Caco-2 (cell line): Measurements from ENCODE around the gene CCDC117. TPM values are rescaled to one million over a fixed set of nuclear protein-coding genes. Genes with fewer than 3 reads are reported as not detected.
A peak's percentile ranks its signal among the peaks of the same experiment; 100 is the strongest.

Experiments used
- BruUV-seq: library from RNA; stranded (reverse); fragments of 400-500 nt; replicated peaks from 2 replicates; lab custom pipeline; 2021; lab: Mats Ljungman, UMichigan
- CTCF ChIA-PET: fragments of 300-600 bp; sonication (Branson Sonifier 250); formaldehyde crosslinking; loops from one replicate; lab custom pipeline; 2022; ENCODE audit warnings: antibody characterized with exemption; lab: Charles Lee
- POLR2A ChIA-PET: fragments of 300-600 bp; sonication (Branson Sonifier 250); formaldehyde crosslinking; loops from one replicate; lab custom pipeline; 2022; ENCODE audit warnings: antibody characterized with exemption; lab: Charles Lee
- DNase-seq, 2 experiments: peaks; one replicate each; pipeline versions ENCODE4 v3.0.0 to v3.0.0-alpha.2; 2020 to 2022
- H3K27me3 ChIP-seq: replicated peaks from 2 replicates; pipeline ENCODE4 v1.6.0; 2011; ENCODE audit warnings: low read length; ENCODE audit not compliant: control insufficient read depth, insufficient read depth
- H3K36me3 ChIP-seq: 2 replicates; pipeline ENCODE4 v1.5.1; 2011; ENCODE audit warnings: low read length; ENCODE audit not compliant: control insufficient read depth, insufficient read depth
- H3K4me1 ChIP-seq: fragments of 250-450 bp; sonication (Bioruptor Pico); 2 replicates; pipeline ENCODE4 v1.5.1; 2020; ENCODE audit warnings: mild to moderate bottlenecking
- H3K4me3 ChIP-seq: 2 replicates; pipeline ENCODE4 v1.5.1; 2011; ENCODE audit warnings: low read depth, mild to moderate bottlenecking, control low read depth, low read length
- H3K9me3 ChIP-seq: fragments of 250-450 bp; sonication (Bioruptor Pico); 2 replicates; pipeline ENCODE4 v1.5.1; 2020; ENCODE audit warnings: mild to moderate bottlenecking, moderate library complexity
- H3K27ac Mint-ChIP-seq: one replicate; pipeline ENCODE4 v1.8.0; 2022; ENCODE audit warnings: mixed read lengths; ENCODE audit not compliant: unreplicated experiment
- H3K27me3 Mint-ChIP-seq: one replicate; pipeline ENCODE4 v1.8.0; 2022; ENCODE audit warnings: mixed read lengths; ENCODE audit not compliant: insufficient read depth, unreplicated experiment
- H3K36me3 Mint-ChIP-seq: one replicate; pipeline ENCODE4 v1.8.0; 2022; ENCODE audit warnings: mild to moderate bottlenecking, mixed read lengths; ENCODE audit not compliant: insufficient read depth, unreplicated experiment
- H3K4me1 Mint-ChIP-seq: one replicate; pipeline ENCODE4 v1.8.0; 2022; ENCODE audit warnings: low read depth, mixed read lengths; ENCODE audit not compliant: unreplicated experiment
- H3K4me3 Mint-ChIP-seq: one replicate; pipeline ENCODE4 v1.8.0; 2022; ENCODE audit warnings: mild to moderate bottlenecking, moderate library complexity, mixed read lengths; ENCODE audit not compliant: unreplicated experiment
- H3K9me3 Mint-ChIP-seq: one replicate; pipeline ENCODE4 v1.8.0; 2022; ENCODE audit warnings: mixed read lengths; ENCODE audit not compliant: unreplicated experiment
- intact Hi-C: fragments of 100-400 bp; cut with micrococcal nuclease; formaldehyde crosslinking; loops from one replicate; pipeline ENCODE4 v1.10.0; 2022; ENCODE audit not compliant: unreplicated experiment
- total RNA-seq: library from RNA; stranded (reverse); gene quantifications from 2 replicates; pipeline ENCODE4 v1.2.3, GENCODE V29; 2022
- TF ChIP-seq, protein P1 (sequence below), 2 experiments: fragments of 200-600 bp in 1 of 2; IDR thresholded peaks; 1 replicate in 1 of 2; 2 replicates in 1 of 2; pipeline versions ENCODE4 v1.5.1 to v1.8.0; 2011 to 2022; ENCODE audit warnings: antibody characterized with exemption in 1 of 2, control low read depth in 1 of 2, inconsistent platforms in 1 of 2, low read depth in 1 of 2, low read length in 1 of 2, mild to moderate bottlenecking in 1 of 2, moderate library complexity in 1 of 2; ENCODE audit not compliant: insufficient read depth in 1 of 2, severe bottlenecking in 1 of 2, unreplicated experiment in 1 of 2

The CCDC117 gene
- total RNA-seq, 1 experiment from 2014 or later, result 27.8 TPM

DNA sequence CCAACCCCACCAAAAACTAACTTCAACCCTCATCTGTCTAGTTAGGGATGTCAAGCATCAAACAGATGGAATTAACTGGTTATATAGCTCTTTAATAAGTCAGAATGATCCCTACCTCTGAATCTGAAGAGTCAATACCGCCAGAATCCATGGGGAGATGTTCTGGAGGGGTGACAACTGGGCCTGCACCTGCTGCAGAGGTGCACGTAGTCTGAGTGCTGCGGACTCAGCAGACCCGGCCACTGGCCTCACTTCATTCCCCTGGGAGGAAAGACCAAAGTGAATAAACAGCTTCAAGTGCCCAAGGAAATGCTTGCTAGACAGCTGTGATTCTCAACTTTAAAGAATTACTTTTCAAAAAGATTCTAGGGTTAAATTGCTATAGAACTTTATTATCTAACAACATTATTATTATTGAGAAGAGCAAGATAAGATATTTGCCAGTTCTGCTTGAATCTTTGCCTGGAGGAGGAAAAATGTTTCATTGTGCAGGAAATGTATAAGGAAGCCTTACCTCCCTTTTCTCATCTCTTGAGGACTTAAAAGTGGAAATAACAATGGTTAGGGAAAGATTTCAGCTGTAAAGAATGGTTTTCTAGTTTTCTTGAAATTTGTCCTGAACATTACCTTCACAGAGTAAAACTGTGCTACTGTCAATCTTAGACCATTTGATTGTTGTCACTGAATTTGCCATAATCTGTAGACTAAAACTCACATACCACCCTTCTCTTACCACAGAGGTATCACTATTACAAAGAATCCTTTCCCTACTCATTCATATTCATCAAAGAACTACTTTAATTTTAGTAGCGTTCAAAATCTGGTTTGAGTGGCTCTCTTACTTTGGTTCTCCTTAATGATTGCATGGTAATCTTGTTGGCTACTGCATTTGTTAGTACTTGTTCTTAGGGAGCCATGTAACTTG is 23.7 kb downstream of the CCDC117 start:
- 0 out of 2 replicates have a peak, but pooled peaks cover 7% of the 10 kb centered on the region for H3K4me1 ChIP-seq
- H3K4me3 ChIP-seq, result no peak overlapping the region
- Mint-ChIP-seq H3K4me3 (no peak overlapping the region), H3K27ac (no peak overlapping the region), H3K9me3 (no peaks in the 10 kb centered on the region), H3K4me1 (peaks cover 14% of the 10 kb centered on the region), H3K27me3 (no peaks in the 10 kb centered on the region), H3K36me3 (peaks cover 90% of the 10 kb centered on the region)
- ChIA-PET CTCF (no interaction called here), POLR2A (interaction anchor here (1.1 kb wide), 1 partner anchor 12 kb away, joined by 4 read pairs; no protein-coding TSS in a partner anchor)
- no peak for DNase-seq
- H3K27me3 ChIP-seq, result no peaks in the 10 kb centered on the region
- intact Hi-C loops, result no loop called here
- TF ChIP-seq, protein P1, sequence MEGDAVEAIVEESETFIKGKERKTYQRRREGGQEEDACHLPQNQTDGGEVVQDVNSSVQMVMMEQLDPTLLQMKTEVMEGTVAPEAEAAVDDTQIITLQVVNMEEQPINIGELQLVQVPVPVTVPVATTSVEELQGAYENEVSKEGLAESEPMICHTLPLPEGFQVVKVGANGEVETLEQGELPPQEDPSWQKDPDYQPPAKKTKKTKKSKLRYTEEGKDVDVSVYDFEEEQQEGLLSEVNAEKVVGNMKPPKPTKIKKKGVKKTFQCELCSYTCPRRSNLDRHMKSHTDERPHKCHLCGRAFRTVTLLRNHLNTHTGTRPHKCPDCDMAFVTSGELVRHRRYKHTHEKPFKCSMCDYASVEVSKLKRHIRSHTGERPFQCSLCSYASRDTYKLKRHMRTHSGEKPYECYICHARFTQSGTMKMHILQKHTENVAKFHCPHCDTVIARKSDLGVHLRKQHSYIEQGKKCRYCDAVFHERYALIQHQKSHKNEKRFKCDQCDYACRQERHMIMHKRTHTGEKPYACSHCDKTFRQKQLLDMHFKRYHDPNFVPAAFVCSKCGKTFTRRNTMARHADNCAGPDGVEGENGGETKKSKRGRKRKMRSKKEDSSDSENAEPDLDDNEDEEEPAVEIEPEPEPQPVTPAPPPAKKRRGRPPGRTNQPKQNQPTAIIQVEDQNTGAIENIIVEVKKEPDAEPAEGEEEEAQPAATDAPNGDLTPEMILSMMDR (IDR thresholded peaks at IDR 0.05; ENCODE audit: insufficient read depth in 1 of 2, low read depth in 1 of 2, low read length in 1 of 2, severe bottlenecking in 1 of 2, unreplicated experiment in 1 of 2), result no peak
- TSS peak; percentile 1 for BruUV-seq
- peaks cover 2% of the 10 kb centered on the region for H3K36me3 ChIP-seq
- H3K9me3 ChIP-seq, result no peaks in the 10 kb centered on the region

DNA sequence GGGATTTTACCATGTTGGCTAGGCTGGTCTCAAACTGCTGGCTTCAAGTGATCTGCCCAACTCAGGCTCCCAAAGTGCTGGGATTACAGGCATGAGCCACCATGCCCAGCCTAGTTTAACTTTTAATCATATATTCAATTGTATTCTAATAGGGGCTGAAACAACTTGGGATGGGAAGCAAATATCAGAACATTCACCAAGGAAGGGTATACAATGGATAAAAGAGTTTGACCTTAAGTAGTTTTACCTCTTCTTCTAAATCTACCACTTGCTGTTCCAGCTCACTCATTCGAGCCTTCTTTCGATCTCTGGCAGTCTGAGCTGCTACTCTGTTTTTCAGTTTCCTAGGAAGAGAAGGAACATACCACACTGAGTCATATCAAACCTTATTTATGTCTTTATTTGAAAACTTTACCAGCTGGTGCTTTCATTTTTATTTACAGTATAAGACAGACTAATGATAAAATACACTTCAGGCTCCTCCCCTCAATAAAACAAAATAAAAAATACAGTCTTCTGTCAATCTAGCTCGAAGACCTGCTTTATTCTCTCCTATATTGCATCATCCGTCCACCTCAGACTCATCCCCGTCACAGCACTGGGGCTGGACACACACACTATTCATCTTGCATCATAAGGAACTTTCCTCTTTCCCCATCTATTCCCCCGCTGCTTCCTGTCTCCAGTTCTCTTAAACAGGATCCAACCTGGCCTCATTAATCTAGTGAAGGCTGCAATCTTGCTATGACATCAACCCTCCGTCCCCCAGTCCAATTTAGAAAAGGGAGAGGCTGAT is 26.5 kb downstream of the CCDC117 start:
- H3K4me1 Mint-ChIP-seq, result peaks cover 24% of the 10 kb centered on the region
- peak overlapping the region; percentile 99 for H3K27ac Mint-ChIP-seq

More for the DNA sequence above, 26.5 kb downstream of the CCDC117 start:
- Mint-ChIP-seq H3K9me3 (no peaks in the 10 kb centered on the region), H3K4me3 (peak overlapping the region; percentile 93), H3K27me3 (no peaks in the 10 kb centered on the region), H3K36me3 (peaks cover 69% of the 10 kb centered on the region)
- ChIA-PET POLR2A (interaction anchor here (0.5 to 3.2 kb wide), 9 partner anchors 10 to 201 kb away, joined by 3 to 43 read pairs (median 10); no protein-coding TSS in a partner anchor), CTCF (interaction anchor here (1.1 to 2.5 kb wide), 3 partner anchors 15 to 198 kb away, joined by 3 to 11 read pairs (median 5); no protein-coding TSS in a partner anchor)
- TF ChIP-seq, protein P1 (IDR thresholded peaks at IDR 0.05; ENCODE audit: insufficient read depth in 1 of 2, low read depth in 1 of 2, low read length in 1 of 2, severe bottlenecking in 1 of 2, unreplicated experiment in 1 of 2), result no peak
- Histone ChIP-seq H3K36me3 (peaks cover 2% of the 10 kb centered on the region), H3K4me3 (peak overlapping the region; percentile 94), H3K9me3 (no peaks in the 10 kb centered on the region), H3K27me3 (no peaks in the 10 kb centered on the region), H3K4me1 (peaks cover 17% of the 10 kb centered on the region)
- no TSS peak for BruUV-seq
- DNase-seq, result peak in 1 of 2 experiments; percentile 72
- intact Hi-C loops, result loop anchor here (1.0 kb wide), 2 partner anchors 15 to 24 kb away; no protein-coding TSS in a partner anchor
